Esophagus muscularis mucosa (tissue), 4 donors: ENCODE results near the gene KATNAL1. TPM values are rescaled to one million over a fixed set of nuclear protein-coding genes. Genes with fewer than 3 reads are reported as not detected.

Source experiments
- DNase-seq: peaks from one replicate; pipeline ENCODE4 v3.0.0-alpha.2; 2017; ENCODE audit errors: extremely low spot score
- H3K27ac ChIP-seq, 4 donors: fragments of 200-600 bp; sonication (generic); replicated peaks in 1 of 4; 1 replicate in 3 of 4; 2 replicates in 1 of 4; pipeline ENCODE4 v1.5.1; 2016 to 2019; ENCODE audit warnings: mild to moderate bottlenecking in 1 of 4
- H3K27me3 ChIP-seq, 4 donors: fragments of 200-600 bp; sonication (generic); one replicate each; pipeline versions ENCODE4 v1.5.1 to v1.6.0; 2016 to 2019
- H3K36me3 ChIP-seq, 4 donors: fragments of 200-600 bp; sonication (generic); one replicate each; pipeline ENCODE4 v1.5.1; 2016 to 2019
- H3K4me1 ChIP-seq, 4 donors: fragments of 200-600 bp; sonication (generic); one replicate each; pipeline ENCODE4 v1.5.1; 2016 to 2019
- H3K4me3 ChIP-seq, 4 donors: fragments of 200-600 bp; sonication (generic); 1 replicate in 2 of 4; 2 replicates in 2 of 4; pipeline ENCODE4 v1.5.1; 2016 to 2019; ENCODE audit warnings: mild to moderate bottlenecking in 4 of 4, moderate library complexity in 1 of 4
- H3K9me3 ChIP-seq, 4 donors: fragments of 200-600 bp; sonication (generic); 1 replicate in 3 of 4; 2 replicates in 1 of 4; pipeline ENCODE4 v1.5.1; 2016 to 2019
- CTCF ChIP-seq, 3 experiments: fragments of 200-600 bp in 2 of 3; fragments of 450-650 bp in 1 of 3; sonication (generic) in 2 of 3; IDR thresholded peaks; one replicate each; pipeline ENCODE4 v1.5.1; 2017 to 2019; ENCODE audit warnings: antibody characterized with exemption in 3 of 3, mild to moderate bottlenecking in 2 of 3, moderate library complexity in 1 of 3
- EP300 ChIP-seq: sonication (generic); formaldehyde crosslinking; IDR thresholded peaks from one replicate; pipeline ENCODE4 v1.6.1; 2017; ENCODE audit warnings: antibody characterized with exemption
- POLR2A ChIP-seq: fragments of 450-650 bp; IDR thresholded peaks from one replicate; pipeline ENCODE4 v1.6.1; 2017; ENCODE audit warnings: antibody characterized with exemption, moderate library complexity, mild to moderate bottlenecking, low read depth
- POLR2AphosphoS5 ChIP-seq, 2 donors: sonication (generic); formaldehyde crosslinking; IDR thresholded peaks; one replicate each; pipeline ENCODE4 v1.6.1; 2017; ENCODE audit warnings: antibody characterized with exemption in 2 of 2
- WGBS: methylation state at CpG from one replicate; pipeline ENCODE4 v1.1.5; 2018; 5-methylcytosine and 5-hydroxymethylcytosine counted together
- intact Hi-C: fragments of 100-400 bp; cut with DNase I; formaldehyde crosslinking; loops from one replicate; pipeline ENCODE4 v1.15.1; 2023
- total RNA-seq, 4 donors: library from RNA; depleted of rRNA; stranded (reverse); fragments of >200 nt; gene quantifications; one replicate each; pipeline versions ENCODE4 v1.1.0 to v1.2.1, GENCODE V29; 2016

The KATNAL1 gene
- total RNA-seq, 4 donors from 2014 or later: 30.6 to 43.0 (median 40.0) TPM

DNA sequence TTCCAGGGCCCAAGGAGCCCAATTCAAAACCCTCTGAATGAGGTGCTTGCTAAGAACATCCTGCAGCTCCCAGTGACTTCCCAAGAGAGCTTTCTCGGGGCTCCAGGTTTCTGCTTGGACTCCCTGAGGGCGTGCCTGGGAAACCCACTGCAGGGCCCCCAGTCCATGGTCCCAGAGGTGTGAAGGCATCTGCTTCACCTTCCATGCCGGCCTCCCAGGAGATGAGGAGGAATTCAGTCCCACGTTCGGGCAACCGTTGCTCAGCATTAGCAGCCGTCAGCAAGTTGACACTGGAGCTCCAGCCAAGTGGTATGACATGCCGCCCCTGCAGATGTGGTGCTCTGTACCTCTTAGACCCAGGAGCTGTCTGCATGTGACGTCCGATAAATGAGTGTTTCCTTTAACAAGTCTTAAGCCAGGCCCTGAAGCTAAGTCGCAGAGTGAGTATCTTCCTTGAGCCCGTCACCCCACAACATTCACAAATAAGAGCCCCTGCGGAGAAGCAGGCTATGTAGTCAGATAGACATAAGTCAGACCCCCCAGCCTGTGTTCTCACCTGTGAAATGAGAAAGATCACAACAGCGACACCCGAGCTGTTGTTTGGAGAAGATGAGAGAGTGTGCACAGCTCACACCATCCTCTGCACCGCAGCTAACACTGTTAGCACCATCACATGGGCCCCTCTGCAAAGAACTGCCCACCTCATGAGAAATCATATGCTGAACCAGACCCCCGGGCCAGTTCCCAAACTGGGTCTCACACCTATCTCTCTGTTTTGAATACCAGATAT is 150.3 kb downstream of the KATNAL1 start:
- H3K9me3 ChIP-seq: no peaks in the 10 kb centered on the region
- intact Hi-C loops: loop anchor here (2.0 kb wide), 1 partner anchor 24 kb away; no protein-coding TSS in a partner anchor
- WGBS: 93% methylated on average over 16 of the region's 17 CpGs
- no peaks in the 10 kb centered on the region for H3K36me3 ChIP-seq
- H3K27ac ChIP-seq: no peak overlapping the region
- H3K27me3 ChIP-seq: peaks cover 0 to 6% (median 0%) of the 10 kb centered on the region in 4 donors
- H3K4me1 ChIP-seq: no peaks in the 10 kb centered on the region
- no peak for DNase-seq
- TF ChIP-seq CTCF (IDR thresholded peaks at IDR 0.05): no peak
- TF ChIP-seq EP300: no peak
- TF ChIP-seq POLR2A: no peak
- TF ChIP-seq POLR2AphosphoS5 (IDR thresholded peaks at IDR 0.05): no peak
- no peak overlapping the region for H3K4me3 ChIP-seq

- no peak for DNase-seq
- intact Hi-C loops: loop anchor here (2.0 kb wide), 1 partner anchor 23 kb away; no protein-coding TSS in a partner anchor
- TF ChIP-seq EP300: no peak
- no peak for TF ChIP-seq POLR2AphosphoS5 (IDR thresholded peaks at IDR 0.05)
- no peak for TF ChIP-seq POLR2A
- TF ChIP-seq CTCF (IDR thresholded peaks at IDR 0.05): no peak
- no peak overlapping the region for H3K27ac ChIP-seq
- no peak overlapping the region for H3K4me3 ChIP-seq
- no peaks in the 10 kb centered on the region for H3K9me3 ChIP-seq
- no peaks in the 10 kb centered on the region for H3K36me3 ChIP-seq
- 82% methylated on average over 3 of the region's 6 CpGs for WGBS
- H3K4me1 ChIP-seq: no peaks in the 10 kb centered on the region
- peaks cover 0 to 6% (median 0%) of the 10 kb centered on the region in 4 donors for H3K27me3 ChIP-seq
These were observed 151.1 kb downstream of the KATNAL1 start for GRCh38 chr13:30156270-30156669.

DNA sequence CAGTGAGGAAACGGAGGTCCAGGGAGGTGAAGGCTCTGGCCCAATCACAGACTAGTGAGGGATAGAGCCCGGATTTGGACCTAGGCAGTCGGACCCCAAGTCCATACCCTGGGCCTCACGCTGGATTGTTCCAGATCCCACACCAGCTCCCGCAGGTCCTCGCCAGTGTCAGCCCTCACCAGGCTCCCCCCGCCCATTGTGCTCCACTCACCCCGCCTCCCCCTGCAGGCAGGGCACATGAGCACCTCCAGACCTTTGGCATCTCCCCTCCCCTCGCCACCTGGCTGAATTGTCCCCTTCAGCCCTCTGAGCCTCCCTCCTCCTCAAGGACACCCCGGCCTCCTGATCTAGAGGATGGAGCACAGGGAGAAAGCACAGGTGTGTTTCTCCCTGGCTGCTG is 152.4 kb downstream of the KATNAL1 start:
- intact Hi-C loops: no loop called here
- TF ChIP-seq POLR2A: no peak
- TF ChIP-seq EP300: no peak
- no peak for TF ChIP-seq POLR2AphosphoS5 (IDR thresholded peaks at IDR 0.05)
- TF ChIP-seq CTCF (IDR thresholded peaks at IDR 0.05): no peak
- WGBS: 93% methylated on average over 10 of the region's 10 CpGs
- no peak overlapping the region for H3K4me3 ChIP-seq
- no peak for DNase-seq
- H3K27me3 ChIP-seq: peaks cover 0 to 6% (median 0%) of the 10 kb centered on the region in 4 donors
- no peaks in the 10 kb centered on the region for H3K36me3 ChIP-seq
- H3K27ac ChIP-seq: no peak overlapping the region
- H3K4me1 ChIP-seq: no peaks in the 10 kb centered on the region
- H3K9me3 ChIP-seq: no peaks in the 10 kb centered on the region

- no peak for DNase-seq
- WGBS: 97% methylated on average over 20 of the region's 20 CpGs
- intact Hi-C loops: no loop called here
These were observed 152.8 kb downstream of the KATNAL1 start for GRCh38 chr13:30154531-30154930.

More at GRCh38 chr13:30154531-30154930, 152.8 kb downstream of the KATNAL1 start:
- no peaks in the 10 kb centered on the region for H3K36me3 ChIP-seq
- TF ChIP-seq POLR2A: no peak
- TF ChIP-seq CTCF (IDR thresholded peaks at IDR 0.05): no peak
- TF ChIP-seq EP300: no peak
- TF ChIP-seq POLR2AphosphoS5 (IDR thresholded peaks at IDR 0.05): no peak
- H3K9me3 ChIP-seq: no peaks in the 10 kb centered on the region
- peaks cover 0 to 6% (median 0%) of the 10 kb centered on the region in 4 donors for H3K27me3 ChIP-seq
- H3K4me3 ChIP-seq: no peak overlapping the region
- no peaks in the 10 kb centered on the region for H3K4me1 ChIP-seq
- no peak overlapping the region for H3K27ac ChIP-seq
